HG02870 (cell line): ENCODE measurements around the gene TOPORS.

ENCODE experiments used
- ATAC-seq: cut with Tn5 transposase; IDR thresholded peaks from one replicate; pipeline ENCODE4 v1.9.1; 2021; ENCODE audit warnings: mild to moderate bottlenecking, moderate library complexity; ENCODE audit not compliant: unreplicated experiment

The TOPORS gene

GRCh38 chr9:32516241-32516640, 36.1 kb downstream of the TOPORS start:
- no peak for ATAC-seq

GRCh38 chr9:32508728-32509127, 43.7 kb downstream of the TOPORS start:
- ATAC-seq = no peak

- ATAC-seq = no peak
These were observed 49.4 kb downstream of the TOPORS start for GRCh38 chr9:32503008-32503407.

- no peak for ATAC-seq
These were observed 49.9 kb downstream of the TOPORS start for GRCh38 chr9:32502464-32502863.

- no peak for ATAC-seq
These were observed 50.5 kb downstream of the TOPORS start for GRCh38 chr9:32501868-32502267.

- no peak for ATAC-seq
These were observed 51.6 kb downstream of the TOPORS start for GRCh38 chr9:32500768-32501167.

GRCh38 chr9:32497921-32498320, 54.5 kb downstream of the TOPORS start:
- no peak for ATAC-seq

GRCh38 chr9:32490601-32491000, 61.8 kb downstream of the TOPORS start:
- ATAC-seq = no peak
